ENCODE results near the gene LRRC42.

The LRRC42 gene

GRCh38 chr1:53946252-53947171 lies at the start of gene LRRC42:
Gene LRRC42, plus strand, starts transcription at chr1:53946350. Its CDS starts 5,650 bp downstream, at chr1:53952000.
- no peak for DNase-seq

DNA sequence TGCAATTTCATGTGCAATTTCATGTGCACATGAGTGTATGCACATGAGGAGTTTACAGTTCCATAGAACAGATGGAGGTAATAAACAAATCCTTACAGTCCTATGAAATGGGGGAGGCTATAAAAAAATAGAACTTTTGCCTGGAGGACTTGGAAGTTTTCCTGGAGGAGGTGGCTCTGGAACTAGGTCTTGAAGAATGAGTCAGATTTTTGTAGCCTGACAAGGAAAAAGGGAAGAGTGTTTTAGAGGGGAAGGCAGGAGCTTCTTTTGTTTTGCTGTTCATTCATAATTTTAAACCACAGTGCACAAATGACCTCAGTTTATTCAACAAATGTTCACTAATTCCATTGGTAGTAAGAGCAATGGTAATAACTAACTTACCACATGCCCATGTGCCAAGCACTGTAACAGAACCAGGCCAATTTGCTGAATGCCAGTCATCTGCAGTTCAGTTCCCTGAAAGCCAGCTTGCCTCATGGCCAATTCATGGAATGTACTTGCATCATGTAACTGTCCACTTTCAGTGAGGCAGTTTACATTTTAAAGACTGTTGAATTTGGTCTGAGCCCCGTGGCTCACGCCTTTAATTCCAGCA lies 49.4 kb upstream of the LRRC42 start:
- DNase-seq: no peak

DNA sequence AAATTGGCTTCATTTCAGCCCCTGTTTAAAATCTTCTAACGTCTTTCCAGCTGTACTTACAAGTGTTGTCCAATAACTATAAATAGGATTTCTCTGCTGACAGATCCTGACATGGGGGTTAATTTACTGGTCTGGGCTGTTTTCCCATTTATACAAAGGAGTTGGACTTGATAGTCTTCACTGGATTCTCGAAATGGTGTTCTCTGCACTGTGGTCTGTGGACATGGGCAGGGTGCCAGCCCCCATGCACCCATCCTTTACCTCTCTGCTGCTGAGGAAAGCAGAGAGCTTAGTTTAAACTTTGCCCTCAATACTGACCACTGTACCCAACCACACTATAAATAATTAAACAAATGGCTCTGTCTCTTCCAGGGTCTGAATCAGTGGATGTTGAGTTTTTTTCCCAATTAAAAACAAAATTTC lies 46.9 kb upstream of the LRRC42 start:
- no peak for DNase-seq

GRCh38 chr1:53899708-53900107 lies 46.4 kb upstream of the LRRC42 start:
- DNase-seq: no peak

DNA sequence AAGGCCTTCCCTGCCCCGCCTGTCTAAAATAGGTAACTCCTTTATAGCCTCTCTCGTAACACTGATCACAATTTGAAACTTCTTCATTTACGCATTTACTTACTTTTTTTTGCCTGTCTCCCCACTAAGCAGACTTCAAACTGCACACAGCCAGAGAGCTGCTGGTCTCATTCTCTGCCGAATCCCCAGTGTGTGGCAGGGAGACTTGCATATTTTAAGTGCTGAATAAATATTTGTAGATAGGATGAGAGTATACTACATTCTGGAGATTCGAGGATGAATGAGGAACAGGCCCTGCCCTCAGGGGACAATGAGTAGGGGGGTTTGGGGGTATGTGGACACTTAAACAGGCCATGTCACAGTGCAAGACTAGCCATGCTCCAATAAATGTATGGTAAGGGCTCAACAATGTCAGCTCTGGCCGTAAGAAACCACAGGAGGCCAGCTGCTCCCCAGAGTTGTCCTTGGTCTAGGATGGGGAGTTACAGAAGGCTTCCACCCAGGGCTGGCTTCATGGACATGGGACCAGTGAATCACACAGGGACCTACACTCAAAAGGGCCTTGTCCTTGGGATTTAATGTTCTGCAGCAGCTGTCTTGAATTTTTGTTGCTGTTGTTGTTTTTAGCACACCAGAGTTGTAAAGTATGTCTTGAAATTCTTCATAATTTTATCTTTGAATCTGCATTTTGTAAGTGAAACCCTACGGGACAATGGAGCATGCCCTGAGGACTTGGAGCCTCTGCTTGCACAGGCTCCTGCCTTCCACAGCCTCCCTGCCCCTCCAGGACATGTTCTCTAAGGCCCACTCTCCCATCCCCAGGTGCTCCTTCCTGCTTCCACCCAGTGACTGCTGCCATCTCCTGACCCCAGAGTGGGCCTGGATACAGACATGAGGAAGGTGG lies 43.7 kb upstream of the LRRC42 start:
- DNase-seq: no peak

DNA sequence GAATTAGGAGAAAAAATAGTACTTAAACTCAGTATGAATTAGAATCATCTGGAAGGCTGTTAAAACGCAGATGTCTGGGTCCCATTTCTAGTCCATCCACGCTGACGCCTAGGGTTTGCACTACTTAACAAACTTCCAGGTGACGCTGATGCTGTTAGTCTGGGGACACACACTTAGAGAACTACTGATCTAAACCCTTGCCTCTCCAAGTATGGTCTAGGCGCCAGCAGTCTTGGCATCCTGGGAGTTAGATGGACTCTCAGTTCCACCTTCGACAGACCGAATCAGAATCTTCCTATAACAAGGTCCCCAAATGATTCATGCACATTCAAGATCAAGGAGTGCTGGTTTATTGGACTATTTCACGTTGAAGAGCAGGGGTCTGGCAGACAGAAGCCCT lies 40.6 kb upstream of the LRRC42 start:
- DNase-seq: no peak

GRCh38 chr1:53906121-53906520 lies 40.0 kb upstream of the LRRC42 start:
- no peak for DNase-seq

DNA sequence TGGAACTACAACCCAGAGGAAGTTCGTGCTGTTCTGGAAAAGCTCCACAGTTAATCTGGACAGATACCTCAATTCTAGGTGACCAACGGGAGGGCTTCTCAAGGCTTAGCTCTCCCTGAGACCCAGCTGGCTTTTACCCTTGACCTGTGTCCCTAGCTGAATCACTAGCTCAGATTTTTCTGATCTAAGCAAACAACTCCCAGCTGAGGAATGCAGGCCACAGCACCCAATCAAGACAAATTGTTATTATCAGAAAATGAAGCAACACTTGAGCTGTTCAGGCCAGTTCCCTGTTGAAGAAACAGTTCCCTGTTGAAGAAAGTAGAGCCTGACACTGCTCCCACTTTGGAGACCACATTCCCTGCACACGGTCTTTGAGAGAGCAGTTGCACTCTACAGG lies 36.2 kb upstream of the LRRC42 start:
- no peak for DNase-seq

DNA sequence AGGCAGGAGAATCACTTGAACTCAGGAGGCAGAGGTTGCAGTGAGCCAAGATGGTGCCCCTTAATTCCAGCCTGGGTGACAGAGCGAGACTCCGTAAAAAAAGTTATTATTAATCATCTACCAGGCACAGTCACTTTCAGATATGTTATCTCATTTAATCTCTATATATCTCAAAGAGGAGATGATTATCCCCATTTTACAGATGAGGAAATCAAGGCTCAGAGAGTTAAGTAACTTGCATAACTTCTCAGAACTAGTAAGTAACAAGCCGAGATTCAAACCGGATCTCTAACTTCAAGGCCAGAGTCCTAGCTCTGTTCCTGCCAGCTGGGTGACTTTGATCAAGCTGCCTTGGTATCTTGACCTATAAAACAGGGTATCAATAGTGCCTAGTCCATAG lies 34.7 kb upstream of the LRRC42 start:
- DNase-seq: no peak

DNA sequence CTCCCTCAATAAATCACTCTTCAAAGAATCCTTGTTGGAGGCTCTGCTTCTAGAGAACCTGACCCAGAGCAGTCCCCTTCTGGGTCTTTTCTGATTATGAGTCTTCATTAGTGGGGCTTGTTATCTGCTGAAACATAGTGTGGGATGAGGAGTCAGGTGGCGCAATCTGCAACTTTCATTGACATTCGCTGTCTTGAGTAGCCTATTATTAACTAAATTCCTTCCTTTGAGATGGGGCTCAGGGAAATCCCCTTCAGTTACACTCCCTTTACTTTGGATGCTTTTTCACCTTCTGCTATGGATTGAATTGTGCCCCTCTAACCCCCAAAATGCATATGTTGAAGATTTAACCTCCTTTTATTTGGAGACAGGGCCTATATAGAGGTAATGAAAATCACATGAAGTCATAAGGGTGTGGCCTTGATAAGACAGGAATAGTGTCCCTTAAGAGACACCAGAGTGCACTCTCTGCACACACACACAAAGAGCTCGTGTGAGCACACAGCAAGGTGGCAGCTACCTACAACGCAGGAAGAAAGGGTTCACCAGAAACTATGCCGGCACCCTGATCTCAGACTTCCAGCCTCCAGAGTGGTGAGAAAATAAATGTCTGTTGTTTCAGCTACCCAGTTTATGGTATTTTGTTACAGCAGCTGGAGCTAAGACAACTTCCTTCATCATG lies 32.7 kb upstream of the LRRC42 start:
- no peak for DNase-seq

- no peak for DNase-seq
Observed at GRCh38 chr1:53918343-53918742, 27.8 kb upstream of the LRRC42 start.

DNA sequence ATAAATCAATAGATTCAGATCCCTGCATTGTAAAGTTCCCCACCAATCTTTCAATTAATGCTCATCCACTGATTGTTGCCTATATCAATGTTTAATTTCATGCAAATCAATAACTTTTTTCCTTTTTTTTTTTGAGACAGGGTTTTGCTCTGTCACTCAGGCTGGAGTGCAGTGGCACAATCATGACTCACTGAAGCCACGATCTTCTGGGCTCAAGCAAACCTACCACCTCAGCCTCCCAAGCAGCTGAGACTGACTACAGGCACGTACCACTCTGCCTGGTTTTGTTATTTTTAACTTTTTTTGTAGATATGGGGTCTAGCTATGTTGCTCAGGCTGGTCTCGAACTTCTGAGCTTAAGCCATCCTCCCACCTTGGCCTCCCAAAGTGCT lies 26.5 kb upstream of the LRRC42 start:
- no peak for DNase-seq

DNA sequence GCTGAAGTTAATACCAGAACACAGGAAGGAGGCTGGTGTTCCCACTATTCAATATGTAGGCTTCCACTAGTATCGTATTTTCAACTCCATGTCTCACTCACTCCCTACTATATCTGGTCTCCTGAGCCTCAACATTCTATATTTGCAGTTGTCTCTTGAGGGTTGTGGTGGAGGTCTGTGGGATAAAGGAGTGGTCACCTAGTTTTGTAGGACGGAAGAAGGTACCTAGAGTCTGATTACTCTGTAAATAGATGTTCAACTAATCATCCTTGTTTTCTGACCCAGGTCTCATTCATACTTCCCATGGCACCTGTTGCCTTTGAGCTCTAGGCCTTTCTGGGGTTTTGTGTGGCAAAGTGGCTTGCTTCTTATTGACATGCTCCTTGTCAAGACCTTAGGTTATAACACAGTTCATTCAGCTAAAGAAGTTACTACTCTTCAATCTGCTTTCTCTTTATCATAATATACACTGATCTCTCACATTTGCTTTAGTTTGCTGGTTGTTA lies 18.7 kb upstream of the LRRC42 start:
- no peak for DNase-seq

DNA sequence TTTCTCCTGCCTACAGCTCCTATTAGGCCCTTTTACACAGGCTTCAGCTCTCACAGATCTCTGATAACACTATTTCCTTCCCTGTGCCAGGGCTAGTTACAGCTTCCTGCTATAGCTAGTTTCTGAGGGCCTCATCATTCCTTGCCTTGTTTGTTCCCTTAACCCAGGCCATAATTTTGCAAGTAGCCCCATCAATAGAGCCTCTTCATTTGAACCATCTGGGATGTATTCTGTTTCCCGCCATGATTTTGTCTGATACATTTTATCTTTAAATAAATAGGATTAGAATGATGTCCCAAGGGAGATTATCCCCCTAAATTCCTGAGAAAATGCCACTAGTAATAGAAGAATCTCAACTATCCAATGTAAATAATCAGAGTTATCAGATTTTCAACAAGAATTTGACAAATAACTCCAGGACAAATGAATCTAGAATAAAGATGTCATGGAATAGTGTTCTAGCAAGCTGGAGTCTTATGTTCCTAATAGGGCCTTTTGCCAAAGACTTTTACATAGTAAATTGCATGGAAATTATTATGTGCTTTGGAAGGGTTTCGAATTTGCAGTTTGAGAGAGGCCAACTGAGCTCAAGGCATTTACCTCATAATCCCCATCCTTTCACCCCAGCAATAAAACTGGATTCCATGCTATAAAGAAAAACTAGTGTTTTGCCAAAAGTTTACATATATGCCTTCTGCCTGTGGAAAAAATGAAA lies 16.7 kb upstream of the LRRC42 start:
- no peak for DNase-seq

GRCh38 chr1:53930932-53931331 lies 15.2 kb upstream of the LRRC42 start:
- no peak for DNase-seq

GRCh38 chr1:53931523-53931922 lies 14.6 kb upstream of the LRRC42 start:
- DNase-seq: no peak

DNA sequence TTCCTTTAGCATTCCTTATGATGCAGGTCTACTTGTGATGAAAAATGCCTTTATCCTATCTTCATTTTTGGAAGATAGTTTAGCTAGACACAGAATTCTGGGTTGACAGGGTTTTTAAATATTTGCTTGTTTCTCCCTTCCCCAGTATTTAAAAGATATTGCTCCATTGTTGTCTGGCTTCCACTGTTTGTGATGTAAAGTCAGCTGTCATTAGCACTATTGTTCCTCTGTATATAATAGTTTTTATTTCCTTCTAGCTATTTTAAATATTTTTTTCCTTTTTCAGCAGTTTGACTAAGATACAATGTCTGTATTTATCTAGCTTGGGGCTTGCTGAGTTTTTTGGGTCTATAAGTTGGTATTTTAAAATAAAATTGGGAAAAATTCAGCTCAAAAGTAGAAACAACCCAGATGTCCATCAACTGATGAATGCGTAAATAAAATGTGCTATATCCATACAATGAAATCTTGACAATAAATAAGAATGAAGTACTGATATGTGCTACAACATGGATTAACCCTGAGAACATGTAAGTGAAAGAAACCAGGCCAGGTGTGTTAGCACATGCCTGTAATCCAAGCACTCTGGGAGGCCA lies 11.9 kb upstream of the LRRC42 start:
- DNase-seq: no peak

GRCh38 chr1:53936430-53936829 lies 9.7 kb upstream of the LRRC42 start:
- DNase-seq: no peak

DNA sequence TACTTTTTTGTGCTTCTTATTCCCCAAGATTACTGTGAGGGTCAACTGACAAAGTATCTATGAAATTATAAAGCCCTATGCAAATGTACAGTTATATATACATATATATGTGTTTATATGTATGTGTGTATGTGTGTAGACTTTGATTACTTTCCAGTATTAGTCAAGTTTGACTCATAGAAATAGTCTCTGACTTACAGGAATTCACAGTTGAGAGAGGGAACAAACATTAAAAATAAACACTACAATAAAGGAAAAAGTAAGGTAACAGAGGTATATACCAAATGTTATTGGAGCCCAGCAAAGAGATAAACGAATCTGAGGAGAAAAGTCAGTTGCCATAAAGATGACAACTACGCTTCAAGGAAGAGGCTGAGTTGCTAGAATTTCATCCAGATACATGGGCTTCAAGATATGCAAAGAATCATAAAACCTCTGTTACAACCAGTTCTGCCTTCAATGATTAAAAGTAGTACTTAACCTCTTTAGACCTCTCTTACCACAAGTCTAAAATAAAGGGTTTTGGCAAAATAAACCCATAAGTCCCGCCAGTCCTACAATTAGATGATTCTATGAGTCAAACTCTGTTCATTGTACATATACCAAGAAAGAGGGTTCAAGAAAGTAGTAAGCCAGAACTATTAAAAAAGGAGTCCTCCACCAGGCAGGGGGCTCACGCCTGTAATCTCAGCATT lies 7.9 kb upstream of the LRRC42 start:
- DNase-seq: no peak

DNA sequence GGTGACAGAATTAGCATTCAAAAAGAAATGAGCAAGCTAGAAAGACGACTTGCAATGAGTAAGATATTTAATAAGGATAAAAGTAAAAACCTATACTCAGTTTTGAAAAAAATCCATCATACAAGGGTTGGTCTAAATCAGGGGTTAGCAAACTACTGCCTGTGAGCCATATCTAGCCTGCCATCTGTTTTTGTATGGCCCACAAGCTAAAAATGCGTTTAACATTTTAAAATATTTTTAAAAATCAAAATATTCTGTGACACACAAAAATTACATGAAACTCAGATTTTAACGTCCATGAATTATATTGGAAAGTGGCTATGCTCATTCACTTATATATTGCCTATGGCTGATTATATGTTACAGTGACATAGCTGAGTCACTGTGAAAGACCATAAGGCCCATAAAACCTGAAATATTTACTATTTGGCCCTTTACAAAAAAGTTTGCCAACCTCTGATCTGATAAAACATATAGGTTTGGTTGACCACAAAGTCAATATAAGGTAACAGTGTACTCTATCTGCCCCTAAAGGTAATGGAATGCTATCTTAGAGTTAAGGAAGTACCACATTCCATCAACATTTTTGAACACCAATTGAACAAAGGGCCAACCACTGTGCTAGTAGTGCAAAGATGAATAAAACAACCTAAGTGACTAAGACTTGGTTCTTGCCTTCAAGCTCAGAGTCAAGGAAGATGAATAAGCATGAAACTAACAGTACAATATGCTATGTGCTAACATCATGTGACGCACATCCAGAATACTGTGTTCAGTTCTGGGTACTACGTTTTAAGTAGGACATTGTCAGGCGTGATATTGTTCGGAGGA lies 3.8 kb upstream of the LRRC42 start:
- DNase-seq: no peak

Data from NCI-H748 treated with DMSO at 0.1 percent for 48 hours (cell line).